Panc1 (cell line): Measurements from ENCODE around the gene ASTN2. TPM values are rescaled to one million over a fixed set of nuclear protein-coding genes. Genes with fewer than 3 reads are reported as not detected.

Source experiments
- ATAC-seq: fragments of 200-7000 bp; cut with Tn5 transposase; 2 replicates; pipeline ENCODE4 v1.9.1; 2020; ENCODE audit warnings: mild to moderate bottlenecking, moderate library complexity
- BruUV-seq: library from RNA; stranded (reverse); fragments of 400-500 nt; replicated peaks from 2 replicates; lab custom pipeline; 2021; lab: Mats Ljungman, UMichigan
- CTCF ChIA-PET: fragments of 300-600 bp; sonication (Branson Sonifier 250); formaldehyde crosslinking; loops from one replicate; lab custom pipeline; 2022; ENCODE audit warnings: antibody characterized with exemption; lab: Charles Lee
- POLR2A ChIA-PET: fragments of 300-600 bp; sonication (Branson Sonifier 250); formaldehyde crosslinking; loops from one replicate; lab custom pipeline; 2022; ENCODE audit warnings: antibody characterized with exemption; lab: Charles Lee
- DNase-seq: peaks from one replicate; pipeline ENCODE4 v3.0.0-alpha.2; 2010; ENCODE audit warnings: low read depth, low spot score
- H3K27ac ChIP-seq: 2 replicates; pipeline ENCODE4 v1.5.1; 2011; ENCODE audit warnings: mild to moderate bottlenecking, low read length, inconsistent platforms
- H3K27me3 ChIP-seq: fragments of 200-500 bp; sonication (Bioruptor generic); 2 replicates; pipeline ENCODE4 v1.6.0; 2014; ENCODE audit warnings: low read length, inconsistent platforms; ENCODE audit not compliant: control insufficient read depth, insufficient read depth
- H3K36me3 ChIP-seq: fragments of 200-500 bp; sonication (Bioruptor generic); 2 replicates; pipeline ENCODE4 v1.5.1; 2014; ENCODE audit warnings: inconsistent platforms, mild to moderate bottlenecking, low read length, moderate library complexity; ENCODE audit not compliant: control insufficient read depth, insufficient read depth
- H3K4me1 ChIP-seq: 2 replicates; pipeline ENCODE4 v1.5.1; 2011; ENCODE audit warnings: inconsistent platforms, mild to moderate bottlenecking, low read length, moderate library complexity; ENCODE audit not compliant: control insufficient read depth, insufficient read depth
- H3K4me3 ChIP-seq, 2 experiments: 2 replicates each; pipeline ENCODE4 v1.5.1; 2011 to 2012; ENCODE audit warnings: low read depth in 2 of 2, low read length in 2 of 2, mild to moderate bottlenecking in 2 of 2, inconsistent platforms in 1 of 2, moderate library complexity in 1 of 2
- H3K9me3 ChIP-seq: fragments of 200-500 bp; sonication (Bioruptor generic); 2 replicates; pipeline ENCODE4 v1.5.1; 2014; ENCODE audit warnings: low read depth, mild to moderate bottlenecking, inconsistent platforms, low read length, moderate library complexity; ENCODE audit not compliant: control insufficient read depth, insufficient read depth
- CTCF ChIP-seq: fragments of 450-650 bp; IDR thresholded peaks from 2 replicates; pipeline ENCODE4 v1.5.1; 2017; ENCODE audit warnings: mild to moderate bottlenecking
- POLR2AphosphoS5 ChIP-seq: IDR thresholded peaks from 2 replicates; pipeline ENCODE4 v1.6.1; 2012; ENCODE audit warnings: mild to moderate bottlenecking, low read depth, low read length, moderate library complexity
- SIN3A ChIP-seq: IDR thresholded peaks from 2 replicates; pipeline ENCODE4 v1.6.1; 2012; ENCODE audit warnings: low read depth, mild to moderate bottlenecking, low read length, moderate library complexity, borderline replicate concordance; ENCODE audit not compliant: insufficient read depth
- TCF7L2 ChIP-seq: IDR thresholded peaks from 2 replicates; pipeline ENCODE4 v1.6.1; 2011; ENCODE audit warnings: mild to moderate bottlenecking, low read depth, low read length, inconsistent platforms
- in situ Hi-C: cut with HindIII; loops from 2 replicates; pipeline ENCODE4 v1.10.0; 2016; ENCODE audit warnings: low sequenced_read_pairs, low pct_unique_long_range_greater_than_20kb
- intact Hi-C: fragments of 100-400 bp; cut with micrococcal nuclease; formaldehyde crosslinking; loops from one replicate; pipeline ENCODE4 v1.10.0; 2022; ENCODE audit not compliant: unreplicated experiment
- total RNA-seq: library from RNA; stranded (reverse); gene quantifications from one replicate; pipeline ENCODE4 v1.2.1, GENCODE V29; 2021; ENCODE audit not compliant: unreplicated experiment
- TF ChIP-seq, protein P1 (sequence below), 2 experiments: IDR thresholded peaks; 2 replicates each; pipeline ENCODE4 v1.6.1; 2011 to 2012; ENCODE audit warnings: low read depth in 2 of 2, control low read depth in 1 of 2, low read length in 1 of 2, mild to moderate bottlenecking in 1 of 2, moderate library complexity in 1 of 2; ENCODE audit not compliant: insufficient read depth in 1 of 2

The ASTN2 gene
- total RNA-seq, 1 experiment from 2014 or later = 3.9 TPM

GRCh38 chr9:116471944-116472506 is 942.8 kb downstream of the ASTN2 start:
- DNase-seq = no peak
- ChIA-PET CTCF (no interaction called here), POLR2A (no interaction called here)
- ATAC-seq = no peak
- intact Hi-C loops = no loop called here
- no peaks in the 10 kb centered on the region for H3K4me1 ChIP-seq
- H3K4me3 ChIP-seq = no peak overlapping the region
- no peak for TF ChIP-seq SIN3A
- no peak for TF ChIP-seq CTCF
- TF ChIP-seq, protein P1, sequence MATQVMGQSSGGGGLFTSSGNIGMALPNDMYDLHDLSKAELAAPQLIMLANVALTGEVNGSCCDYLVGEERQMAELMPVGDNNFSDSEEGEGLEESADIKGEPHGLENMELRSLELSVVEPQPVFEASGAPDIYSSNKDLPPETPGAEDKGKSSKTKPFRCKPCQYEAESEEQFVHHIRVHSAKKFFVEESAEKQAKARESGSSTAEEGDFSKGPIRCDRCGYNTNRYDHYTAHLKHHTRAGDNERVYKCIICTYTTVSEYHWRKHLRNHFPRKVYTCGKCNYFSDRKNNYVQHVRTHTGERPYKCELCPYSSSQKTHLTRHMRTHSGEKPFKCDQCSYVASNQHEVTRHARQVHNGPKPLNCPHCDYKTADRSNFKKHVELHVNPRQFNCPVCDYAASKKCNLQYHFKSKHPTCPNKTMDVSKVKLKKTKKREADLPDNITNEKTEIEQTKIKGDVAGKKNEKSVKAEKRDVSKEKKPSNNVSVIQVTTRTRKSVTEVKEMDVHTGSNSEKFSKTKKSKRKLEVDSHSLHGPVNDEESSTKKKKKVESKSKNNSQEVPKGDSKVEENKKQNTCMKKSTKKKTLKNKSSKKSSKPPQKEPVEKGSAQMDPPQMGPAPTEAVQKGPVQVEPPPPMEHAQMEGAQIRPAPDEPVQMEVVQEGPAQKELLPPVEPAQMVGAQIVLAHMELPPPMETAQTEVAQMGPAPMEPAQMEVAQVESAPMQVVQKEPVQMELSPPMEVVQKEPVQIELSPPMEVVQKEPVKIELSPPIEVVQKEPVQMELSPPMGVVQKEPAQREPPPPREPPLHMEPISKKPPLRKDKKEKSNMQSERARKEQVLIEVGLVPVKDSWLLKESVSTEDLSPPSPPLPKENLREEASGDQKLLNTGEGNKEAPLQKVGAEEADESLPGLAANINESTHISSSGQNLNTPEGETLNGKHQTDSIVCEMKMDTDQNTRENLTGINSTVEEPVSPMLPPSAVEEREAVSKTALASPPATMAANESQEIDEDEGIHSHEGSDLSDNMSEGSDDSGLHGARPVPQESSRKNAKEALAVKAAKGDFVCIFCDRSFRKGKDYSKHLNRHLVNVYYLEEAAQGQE (IDR thresholded peaks at IDR 0.05; ENCODE audit: insufficient read depth in 1 of 2, low read depth in 2 of 2, low read length in 1 of 2) = no peak
- TF ChIP-seq POLR2AphosphoS5 = no peak
- TF ChIP-seq TCF7L2 = no peak
- in situ Hi-C loops = no loop called here
- no TSS peak for BruUV-seq
- no peaks in the 10 kb centered on the region for H3K9me3 ChIP-seq
- H3K27me3 ChIP-seq = no peaks in the 10 kb centered on the region
- H3K27ac ChIP-seq = no peak overlapping the region
- H3K36me3 ChIP-seq = no peaks in the 10 kb centered on the region

DNA sequence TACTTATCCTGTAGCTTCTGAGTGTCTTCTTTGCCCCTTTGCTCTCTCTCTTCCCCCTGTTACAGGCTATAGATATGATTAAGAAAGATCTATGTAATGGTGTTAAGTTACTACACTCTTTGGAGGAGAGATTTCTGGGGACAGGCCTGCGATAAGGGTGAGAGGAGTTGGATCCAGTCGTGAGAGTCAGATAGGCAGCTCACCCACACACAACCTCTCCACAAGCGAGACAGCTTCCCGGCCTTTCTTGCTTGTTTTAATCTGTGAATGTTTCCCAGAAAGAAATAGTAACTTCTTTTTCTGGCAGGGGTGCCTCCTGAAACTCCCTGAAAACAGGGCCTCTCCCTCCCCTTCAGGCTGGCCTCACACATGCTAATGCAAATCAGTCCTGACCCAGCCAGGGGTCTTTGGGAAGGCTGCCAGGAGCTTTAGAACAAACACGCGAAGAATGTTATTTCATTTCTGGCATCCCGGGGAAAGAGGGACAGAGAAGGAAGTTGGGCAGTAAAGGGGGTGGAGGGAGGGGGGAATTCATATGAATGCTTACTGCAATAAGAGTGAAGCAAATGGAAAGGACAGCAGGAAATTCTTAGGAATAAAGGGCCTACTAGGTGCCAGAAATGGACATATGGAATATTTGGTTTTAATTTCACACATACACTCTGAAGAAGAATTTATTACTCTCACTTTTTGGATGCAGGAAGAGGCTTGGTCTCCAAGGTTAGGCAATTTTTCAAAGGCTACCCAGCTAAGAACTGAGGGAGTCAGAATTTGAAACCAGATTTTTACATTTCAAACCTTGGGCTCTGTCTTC is 943.6 kb downstream of the ASTN2 start:
- CTCF ChIA-PET = interaction anchor here (0.6 kb wide), 1 partner anchor 43 kb away, joined by 3 read pairs; no protein-coding TSS in a partner anchor
- no peaks in the 10 kb centered on the region for H3K9me3 ChIP-seq
- no peak overlapping the region for H3K4me3 ChIP-seq
- in situ Hi-C loops = no loop called here
- POLR2A ChIA-PET = no interaction called here
- H3K4me1 ChIP-seq = no peaks in the 10 kb centered on the region
- H3K27ac ChIP-seq = no peak overlapping the region
- H3K36me3 ChIP-seq = no peaks in the 10 kb centered on the region
- ATAC-seq = no peak
- H3K27me3 ChIP-seq = no peaks in the 10 kb centered on the region
- BruUV-seq = no TSS peak
- no peak for DNase-seq
- TF ChIP-seq SIN3A = no peak
- no peak for TF ChIP-seq POLR2AphosphoS5
- TF ChIP-seq TCF7L2 = no peak
- TF ChIP-seq CTCF = no peak
- intact Hi-C loops = no loop called here
